8988T (cell line): Measurements from ENCODE around the gene CHN2.

ENCODE experiments used
- DNase-seq: peaks from one replicate; pipeline ENCODE4 v3.0.0; 2011

The CHN2 gene

DNA sequence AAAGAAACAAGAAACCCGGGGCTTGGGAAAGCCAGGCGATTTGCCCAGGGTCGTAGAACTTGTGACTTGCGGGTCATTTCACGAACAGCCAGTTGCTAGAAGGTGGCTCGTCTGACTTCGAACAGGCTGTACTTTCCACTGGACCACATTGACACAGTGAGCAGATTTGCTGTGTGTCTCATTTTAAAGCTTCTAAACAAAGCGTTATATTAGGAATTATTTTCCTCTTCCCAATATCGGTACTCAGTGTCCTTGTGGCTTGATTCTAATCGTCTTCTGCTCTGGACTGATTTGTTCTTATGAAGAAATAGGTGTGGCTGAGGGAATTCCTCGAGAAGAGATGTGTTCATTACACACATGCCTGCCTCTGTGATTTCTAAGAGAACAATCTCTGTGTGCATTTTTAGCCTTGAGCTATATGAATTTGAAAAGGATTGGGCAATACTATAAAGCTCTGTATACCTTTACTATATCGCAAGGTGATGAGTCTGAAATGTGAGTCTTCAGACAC lies 219.1 kb downstream of the CHN2 start:
- DNase-seq = no peak

DNA sequence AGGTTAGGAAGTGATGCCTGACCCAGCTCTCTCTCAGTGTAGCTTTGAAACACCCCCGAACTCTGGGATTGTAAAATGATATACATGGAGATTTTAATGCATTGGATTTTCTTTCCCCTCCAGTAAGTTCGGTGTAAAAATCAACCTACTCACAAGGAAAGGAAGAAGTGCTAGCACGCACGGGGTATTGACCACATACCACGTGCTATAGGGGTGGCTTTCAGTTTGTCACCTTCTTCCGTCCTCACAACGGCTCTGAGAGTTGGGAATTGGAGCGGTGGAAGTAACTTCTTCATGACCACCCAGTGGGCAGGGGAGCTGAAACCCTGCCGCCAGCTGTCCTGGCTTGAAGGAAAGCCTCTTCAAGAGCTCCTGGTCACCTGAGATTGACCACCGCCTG lies 219.6 kb downstream of the CHN2 start:
- no peak for DNase-seq

DNA sequence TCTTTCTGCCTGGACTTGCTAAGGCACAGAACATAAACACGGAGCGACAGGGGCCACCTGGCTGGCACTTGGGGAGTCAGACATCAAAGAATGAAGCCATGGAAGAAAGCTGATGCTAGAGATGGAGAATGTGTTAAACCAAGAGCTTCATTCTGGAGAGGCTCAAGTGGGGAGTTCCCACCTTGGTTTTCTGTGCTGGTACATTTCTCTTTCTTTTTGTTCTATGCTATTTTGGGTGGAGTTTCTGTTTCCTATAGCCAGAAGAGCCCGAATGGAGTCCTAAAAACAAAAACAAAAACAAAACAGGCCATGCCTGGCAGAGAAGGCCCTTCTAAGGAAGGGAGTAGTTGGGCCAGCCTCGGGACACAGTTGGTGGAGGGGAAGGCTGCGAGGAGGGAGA lies 220.6 kb downstream of the CHN2 start:
- DNase-seq = no peak

DNA sequence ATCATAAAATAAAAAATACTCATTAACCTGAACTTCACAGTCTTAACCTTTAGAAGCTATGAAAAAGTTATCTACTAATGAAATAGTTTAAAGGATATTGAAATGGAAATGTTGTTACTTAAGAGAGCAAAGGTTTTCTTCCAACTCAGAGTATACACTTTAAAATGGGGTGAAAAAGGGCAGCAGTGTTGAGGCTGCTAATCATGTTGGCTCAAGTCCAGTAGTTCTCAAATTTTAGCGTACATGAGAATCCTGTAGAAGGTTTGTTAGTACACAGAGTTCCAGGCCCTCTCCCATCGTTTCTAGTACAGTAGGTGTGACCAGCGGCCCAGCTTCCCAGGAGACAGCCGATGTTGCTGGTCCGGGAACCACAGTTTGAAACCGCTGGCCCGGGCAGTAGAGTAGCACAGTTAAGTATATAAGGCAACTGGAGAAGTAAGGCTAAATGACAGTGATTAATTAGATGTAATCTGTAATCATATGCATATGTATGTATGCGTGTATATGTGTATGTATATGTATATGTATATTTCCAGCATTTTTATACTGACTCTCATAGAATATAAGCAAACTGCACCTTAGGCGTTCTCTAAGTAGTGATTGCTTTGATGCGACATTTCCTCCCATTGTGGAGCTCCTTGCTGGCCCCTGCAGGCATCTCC lies 221.8 kb downstream of the CHN2 start:
- DNase-seq = no peak

DNA sequence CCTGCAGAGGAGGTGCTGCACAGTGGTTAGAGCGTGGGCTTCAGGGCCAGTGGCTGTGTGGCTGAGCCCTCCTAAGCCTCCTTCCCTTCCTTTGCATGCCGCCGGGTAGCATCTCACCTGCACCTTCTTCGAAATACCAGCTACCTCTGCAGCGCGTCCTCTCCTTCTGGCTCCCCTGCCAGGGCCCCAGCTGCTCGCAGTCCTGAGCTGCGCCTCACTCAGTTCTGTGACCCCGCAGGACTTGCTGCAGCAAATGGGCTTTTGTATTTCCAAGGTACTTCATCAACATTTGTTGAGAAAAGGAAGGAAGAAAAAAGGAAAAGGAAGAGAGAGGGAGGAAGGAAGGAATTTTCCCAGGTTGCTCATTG lies 222.3 kb downstream of the CHN2 start:
- DNase-seq = no peak

DNA sequence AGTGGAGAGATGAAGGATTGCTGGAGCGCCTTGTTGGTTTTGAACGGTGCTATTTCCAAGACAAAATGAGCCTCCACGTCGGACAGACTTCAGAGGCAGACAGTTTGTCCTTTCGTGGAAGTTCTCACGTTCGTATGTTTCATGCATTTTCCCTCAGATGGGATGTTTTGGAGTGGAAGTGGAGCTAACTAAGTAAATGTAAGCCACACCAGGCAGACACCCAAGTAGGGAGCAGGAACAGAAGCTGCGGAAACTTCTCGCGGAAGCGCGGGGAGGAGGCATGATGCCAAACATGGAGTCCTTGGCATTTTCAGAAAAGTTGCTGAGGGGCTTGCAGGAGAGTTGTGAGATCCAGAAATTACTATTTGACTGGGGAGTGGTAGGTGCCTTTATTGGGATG lies 223.5 kb downstream of the CHN2 start:
- no peak for DNase-seq

DNA sequence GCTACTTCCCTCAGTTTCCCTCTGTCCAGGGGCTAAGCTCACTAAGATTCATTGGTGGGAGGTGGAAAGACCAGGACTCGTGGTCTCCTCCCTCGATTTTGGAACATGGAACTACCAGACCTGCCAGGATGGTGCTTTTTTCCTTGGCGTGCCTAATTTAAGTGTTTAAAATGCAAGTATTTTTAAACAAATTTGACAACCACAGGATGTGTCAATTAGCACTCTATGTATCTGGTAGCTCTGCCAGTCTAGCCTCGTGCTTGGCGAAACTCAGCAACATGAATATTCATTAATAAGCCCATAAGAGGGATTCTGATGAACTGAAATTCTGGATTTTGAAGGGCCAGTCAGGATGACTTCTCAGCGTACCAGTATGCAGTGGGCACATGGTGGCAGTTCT lies 224.1 kb downstream of the CHN2 start:
- DNase-seq = no peak

DNA sequence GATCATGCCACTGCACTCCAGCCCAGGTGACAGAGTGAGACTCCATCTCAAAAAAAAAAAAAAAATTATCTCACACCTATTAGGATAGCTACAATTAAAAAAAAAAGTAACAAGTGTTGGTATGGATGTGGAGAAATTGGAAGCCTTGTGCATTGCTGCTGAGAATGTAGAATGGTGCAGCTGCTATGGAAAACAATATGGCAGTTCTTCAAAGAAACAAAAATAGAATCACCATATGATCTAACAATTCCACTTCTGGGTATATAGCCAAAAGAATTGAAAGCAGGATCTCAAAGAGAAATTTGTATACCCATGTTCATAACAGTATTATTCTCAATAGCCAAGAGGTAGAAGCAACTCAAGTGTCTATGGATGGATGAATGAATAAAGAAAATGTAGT lies 225.4 kb downstream of the CHN2 start:
- no peak for DNase-seq

DNA sequence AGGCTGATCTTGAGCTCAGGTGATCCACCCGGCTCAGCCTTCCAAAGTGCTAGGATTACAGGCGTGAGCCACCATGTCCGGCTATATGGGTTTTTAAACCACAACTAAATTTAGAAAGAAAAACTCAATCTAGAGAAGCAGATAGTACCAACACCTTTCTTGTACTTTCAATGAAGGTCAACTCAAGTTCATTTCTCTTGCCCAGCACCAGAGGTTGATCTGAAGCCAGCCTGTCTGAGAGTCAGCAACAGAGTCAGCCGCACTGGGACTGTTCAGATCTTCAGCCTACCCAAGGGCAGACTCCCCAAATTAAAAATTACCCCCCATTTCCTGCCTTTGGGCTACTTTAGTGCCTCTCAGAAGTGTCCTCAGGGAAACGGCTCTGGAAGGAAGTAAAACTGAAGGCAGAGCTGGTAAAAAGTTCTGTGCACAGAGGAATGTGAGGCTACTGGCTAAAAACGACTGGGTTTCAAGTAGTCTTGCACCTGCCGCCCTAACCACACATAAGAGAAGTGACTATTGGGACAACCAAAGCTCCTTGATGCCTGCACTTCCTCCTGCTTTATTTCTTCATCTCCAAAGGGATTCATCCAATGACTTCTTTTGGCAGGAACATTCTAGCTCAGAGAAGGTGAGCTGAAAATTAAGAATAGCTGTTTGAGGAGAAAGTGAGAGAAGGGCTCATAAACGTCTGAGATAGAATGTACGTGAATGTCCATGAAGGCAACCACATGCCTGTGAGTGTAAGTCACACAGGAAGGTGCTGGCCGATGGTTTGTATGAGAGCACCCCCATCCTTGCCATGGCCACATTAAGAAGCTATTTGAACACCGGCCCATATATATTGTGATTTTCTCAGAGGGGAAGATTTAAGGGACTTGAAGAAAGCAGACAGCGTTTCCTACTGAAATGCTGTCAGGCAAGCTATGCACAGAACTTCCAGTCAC lies 226.7 kb downstream of the CHN2 start:
- no peak for DNase-seq

DNA sequence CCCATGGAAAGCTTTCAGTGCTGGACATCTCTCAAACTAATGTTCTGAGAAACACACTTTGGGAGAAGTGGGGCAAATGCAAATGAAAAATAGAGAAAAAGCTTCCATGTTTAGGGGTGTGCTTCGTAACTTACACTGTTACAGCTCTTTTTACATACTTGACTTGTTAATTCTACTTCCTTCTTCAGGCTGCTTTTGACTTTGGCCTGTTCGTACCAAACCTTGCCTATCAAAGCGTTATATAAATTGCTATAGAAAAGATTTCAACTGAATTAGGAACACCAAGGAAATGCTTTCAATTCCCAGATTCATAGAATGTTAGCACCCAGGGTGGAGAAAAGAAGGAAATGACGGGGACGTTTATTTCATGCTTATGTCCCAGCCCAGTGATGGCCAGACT lies 228.3 kb downstream of the CHN2 start:
- DNase-seq = no peak

DNA sequence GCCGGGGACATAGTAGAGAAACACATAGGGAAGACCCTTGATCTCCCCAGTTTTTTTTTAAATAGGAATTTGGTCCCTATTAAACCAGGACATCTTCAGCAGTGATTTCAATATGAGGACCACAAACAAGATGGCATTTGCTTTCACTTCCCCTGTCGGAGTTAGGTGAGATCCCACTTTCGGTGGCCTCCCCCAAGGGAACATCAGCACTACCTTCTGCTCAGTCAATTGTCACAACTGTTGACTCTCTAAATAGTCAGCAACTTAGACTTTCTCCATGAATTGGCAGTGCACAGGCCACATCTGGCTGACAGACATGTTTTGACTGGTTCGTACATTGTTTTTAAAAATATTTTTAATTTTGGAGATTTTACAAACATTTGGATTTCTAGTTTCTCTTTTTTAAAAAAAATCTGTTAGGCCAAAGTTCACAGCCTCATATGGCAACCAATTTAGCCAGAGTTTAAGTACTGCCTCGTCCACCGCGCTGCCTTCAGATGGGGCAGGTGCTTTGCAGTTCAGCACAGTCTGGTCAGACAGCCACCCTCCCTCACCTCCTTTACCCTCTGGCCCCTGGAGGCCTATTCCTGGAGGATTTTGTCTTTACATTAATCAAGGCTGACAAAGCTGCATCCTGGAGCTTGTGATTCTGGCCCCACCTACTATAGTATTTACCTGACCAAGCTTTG lies 229.9 kb downstream of the CHN2 start:
- DNase-seq = no peak

DNA sequence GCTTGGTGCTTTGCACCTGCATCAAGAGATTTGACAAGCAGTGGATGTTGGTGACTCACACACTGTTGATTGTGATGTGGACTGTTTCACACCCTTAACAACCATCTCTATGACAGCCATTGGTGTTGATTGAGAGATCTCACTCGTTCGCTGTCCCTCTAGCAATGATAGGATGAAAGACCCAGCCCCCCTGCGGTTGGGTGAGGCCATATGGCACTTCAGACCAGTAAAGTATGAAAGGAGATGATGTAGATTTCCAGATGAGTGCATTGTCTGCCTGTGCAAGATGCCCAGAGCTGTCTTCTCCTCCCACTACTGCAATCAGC lies 230.4 kb downstream of the CHN2 start:
- no peak for DNase-seq

DNA sequence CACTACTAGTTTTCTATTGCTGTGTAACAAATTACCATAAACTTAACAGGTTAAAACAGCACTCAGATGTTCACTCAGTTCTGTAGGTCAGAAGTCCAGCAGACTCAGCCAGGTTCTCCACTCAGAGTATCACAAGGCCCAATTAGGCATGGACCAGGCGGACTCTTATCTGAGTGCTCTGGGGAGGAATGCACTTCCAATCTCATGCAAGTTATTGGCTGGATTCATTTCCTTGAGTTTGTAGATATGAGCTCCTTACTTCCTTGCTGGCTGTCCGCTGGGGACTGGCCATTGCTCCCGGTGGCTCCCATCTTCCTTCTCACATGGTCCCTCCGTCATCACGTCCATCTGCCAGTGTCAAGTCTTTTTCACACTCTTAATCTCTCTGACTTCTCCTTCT lies 232.0 kb downstream of the CHN2 start:
- DNase-seq = no peak

DNA sequence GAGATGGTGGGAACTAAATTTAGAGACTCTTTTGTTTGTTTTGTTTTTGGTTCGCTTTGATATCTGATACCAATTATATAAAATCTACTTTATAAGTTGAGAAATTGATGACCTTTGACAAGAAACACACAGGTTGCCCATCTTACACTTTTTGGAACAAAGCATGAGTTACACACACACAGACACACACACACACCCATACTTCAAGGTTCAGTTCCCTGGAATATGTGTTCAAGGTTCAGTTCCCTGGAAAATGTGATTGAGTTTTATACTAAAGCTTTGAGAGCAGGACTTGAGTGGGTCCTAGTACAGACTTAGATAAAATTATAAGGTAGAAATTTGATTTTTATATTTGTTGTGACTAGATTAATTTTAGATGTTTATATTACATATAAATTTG lies 234.8 kb downstream of the CHN2 start:
- DNase-seq = no peak

DNA sequence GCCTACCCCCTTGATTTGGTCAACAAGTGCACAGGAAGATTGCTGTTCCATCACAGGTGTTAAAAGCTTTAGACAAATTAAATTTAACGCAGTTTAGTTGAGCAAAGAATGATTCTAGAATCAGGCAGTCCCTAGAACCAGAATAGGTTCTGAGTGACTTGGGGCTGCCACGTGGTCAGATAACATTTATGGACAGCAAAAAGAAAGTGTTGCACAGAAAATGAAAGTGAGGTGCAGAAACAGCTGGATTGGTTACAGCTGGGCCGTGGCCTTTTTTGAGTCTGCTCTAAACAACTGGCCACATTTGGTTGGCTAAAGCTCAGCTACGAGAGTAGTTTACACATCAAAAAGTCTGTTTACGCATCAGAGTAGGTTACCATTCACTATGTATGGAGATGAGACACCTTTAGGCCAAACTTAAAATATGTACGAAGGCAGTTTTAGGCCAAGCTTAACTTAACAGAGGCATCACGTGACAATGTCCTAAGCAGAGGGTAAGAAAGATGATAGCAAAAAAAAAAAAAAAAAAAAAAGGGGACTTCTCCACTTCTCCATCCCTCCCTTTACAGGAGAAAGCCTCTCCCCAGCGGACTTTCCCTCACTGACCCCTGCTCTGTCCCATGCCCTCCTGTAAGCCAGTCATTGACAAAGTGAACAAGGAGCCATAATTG lies 235.8 kb downstream of the CHN2 start:
- DNase-seq = no peak

DNA sequence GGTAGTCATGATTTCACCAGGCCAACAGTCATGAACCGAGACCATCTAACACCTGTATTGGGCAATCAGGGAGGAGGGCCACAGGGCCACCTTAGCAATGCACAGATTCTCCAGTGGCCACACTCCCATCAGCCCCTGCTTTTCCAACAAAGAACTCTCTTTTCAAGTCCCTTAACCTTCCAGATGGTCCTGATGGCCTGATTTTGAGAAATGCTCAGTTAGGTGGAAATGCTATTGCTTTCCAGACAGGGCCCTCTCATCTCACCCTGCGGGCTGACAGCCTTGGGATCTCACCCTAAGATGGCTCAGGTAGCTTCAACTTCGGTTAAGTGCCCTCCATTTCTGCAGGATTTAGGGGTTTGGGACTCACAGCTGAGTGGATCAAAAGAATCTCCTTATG lies 237.1 kb downstream of the CHN2 start:
- no peak for DNase-seq

DNA sequence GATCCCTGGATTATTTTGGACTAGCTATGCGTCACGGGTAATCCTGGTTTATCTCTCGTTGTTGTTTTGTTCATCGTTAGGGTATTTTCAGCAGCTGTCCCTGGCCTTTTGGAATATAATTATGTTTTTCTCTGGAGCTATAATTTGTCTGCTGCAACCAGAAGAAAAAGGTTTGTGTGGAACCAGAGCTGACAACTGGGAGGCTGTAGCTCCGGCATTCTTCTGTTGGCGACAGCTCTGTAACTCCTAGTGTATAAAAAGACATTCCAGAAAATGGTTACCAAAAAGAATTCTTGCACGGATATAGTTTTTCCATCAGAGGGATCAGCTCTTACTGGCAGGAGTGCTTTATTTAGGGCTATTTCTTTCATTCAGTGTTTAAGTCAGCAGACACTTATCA lies 238.1 kb downstream of the CHN2 start:
- no peak for DNase-seq

DNA sequence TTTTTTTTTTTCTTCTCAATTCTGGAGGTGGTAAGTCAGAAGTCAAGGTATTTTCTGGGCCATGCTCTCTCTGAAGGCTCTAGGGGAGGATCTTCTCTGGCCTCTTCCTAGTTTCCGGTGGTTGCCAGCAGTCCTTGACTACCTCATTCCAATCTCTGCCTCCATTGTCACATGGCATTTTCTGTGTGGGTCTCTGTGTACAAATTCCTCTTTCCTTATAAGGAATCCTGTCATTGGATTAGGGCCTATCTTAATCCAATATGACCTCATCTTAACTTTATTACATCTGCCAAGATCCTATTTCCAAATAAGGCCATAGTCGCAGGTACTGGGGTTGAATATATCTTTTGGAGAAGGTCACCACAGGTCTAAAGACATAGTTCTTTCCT lies 239.8 kb downstream of the CHN2 start:
- DNase-seq = no peak

DNA sequence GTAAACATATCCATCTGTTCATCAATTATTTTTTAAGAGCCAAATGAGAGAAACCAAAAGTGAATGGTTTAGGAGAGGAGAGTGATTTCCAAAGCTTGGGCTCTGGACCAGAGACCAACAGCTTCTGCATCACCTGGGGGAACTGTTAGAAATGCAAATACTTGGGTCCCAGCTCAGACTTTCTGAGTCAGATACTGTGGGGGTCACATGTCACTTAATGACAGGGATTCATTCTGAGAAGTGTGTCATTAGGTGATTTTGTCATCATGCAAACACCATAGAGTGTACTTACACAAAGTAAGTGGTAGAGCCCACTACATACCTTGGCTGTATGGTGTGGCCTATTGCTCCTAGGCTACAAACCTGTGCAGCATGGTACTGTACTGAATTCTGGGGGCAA lies 240.6 kb downstream of the CHN2 start:
- no peak for DNase-seq

DNA sequence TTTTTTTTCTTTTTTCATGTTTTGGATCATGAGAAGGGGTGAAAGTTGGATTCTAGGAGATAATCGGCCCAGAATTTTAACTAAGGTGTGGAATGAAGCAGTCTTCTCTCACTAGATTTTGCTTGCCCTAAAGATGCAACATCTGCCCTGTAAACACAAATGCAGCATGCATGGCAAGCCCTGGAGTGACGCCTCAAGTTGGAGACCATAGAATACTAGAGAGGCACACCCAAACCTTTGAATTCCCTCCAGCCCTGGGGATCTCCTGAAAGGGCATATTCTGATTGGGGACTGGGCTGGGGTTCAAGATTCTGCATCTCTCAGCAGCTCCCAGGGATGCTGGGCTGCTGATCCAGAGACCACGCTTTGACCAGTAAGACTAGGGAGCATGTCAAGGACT lies 241.3 kb downstream of the CHN2 start:
- no peak for DNase-seq

DNA sequence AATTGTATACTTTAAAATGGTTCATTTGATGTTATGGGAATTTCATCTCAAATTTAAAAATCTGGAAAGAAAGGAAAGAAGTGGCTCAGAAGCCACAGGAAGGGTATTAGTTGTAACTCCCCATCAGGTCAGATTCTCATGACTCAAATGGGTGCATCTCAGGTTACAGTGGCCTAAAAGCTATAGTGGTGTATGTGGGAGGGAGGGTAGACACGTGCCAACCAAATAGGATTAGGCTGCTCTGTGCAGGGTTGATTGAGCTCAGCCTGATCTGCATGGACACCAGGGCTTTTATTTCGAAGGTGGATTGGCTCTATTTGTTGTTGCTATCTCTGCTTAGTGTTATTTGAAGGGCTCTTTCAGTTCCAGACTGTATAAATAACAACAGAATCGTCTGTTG lies 247.6 kb downstream of the CHN2 start:
- DNase-seq = no peak

DNA sequence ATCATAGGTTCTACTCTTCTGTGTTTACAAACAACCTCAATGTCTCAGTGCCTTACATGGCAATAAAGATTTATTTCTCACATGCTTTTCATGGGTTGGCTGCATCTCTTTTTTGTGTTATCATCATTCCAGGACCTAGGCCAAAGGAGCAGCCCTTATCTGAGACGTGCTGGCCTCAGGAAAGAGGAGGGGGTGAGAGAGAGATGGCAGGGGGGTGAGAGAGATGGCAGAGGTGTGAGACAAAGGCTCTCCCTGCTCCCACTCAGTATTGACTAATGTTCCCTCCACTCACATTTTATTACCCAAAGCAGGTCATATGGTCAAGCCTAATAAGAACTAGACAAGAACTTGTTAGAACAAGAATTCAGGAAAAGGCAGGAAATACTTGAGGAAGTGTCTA lies 249.0 kb downstream of the CHN2 start:
- no peak for DNase-seq

DNA sequence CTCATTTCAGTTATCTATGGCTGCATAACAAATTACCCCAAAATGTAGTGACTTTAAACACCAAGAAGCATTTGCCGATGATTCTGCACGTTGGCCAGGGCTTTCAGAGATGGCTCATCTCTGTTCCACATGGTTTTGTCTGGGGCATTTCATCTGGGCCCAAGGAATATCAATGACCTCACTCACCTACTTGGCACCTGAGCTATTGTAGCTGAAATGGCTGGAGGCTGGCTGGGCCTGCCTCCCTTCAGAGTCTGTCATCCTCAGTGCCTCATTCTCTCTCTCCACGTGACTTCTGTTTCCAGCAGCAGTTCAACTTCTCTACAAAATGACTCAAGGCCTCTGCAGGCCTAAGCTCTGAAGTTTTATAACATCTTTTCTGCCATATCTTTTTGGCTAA lies 249.7 kb downstream of the CHN2 start:
- no peak for DNase-seq

DNA sequence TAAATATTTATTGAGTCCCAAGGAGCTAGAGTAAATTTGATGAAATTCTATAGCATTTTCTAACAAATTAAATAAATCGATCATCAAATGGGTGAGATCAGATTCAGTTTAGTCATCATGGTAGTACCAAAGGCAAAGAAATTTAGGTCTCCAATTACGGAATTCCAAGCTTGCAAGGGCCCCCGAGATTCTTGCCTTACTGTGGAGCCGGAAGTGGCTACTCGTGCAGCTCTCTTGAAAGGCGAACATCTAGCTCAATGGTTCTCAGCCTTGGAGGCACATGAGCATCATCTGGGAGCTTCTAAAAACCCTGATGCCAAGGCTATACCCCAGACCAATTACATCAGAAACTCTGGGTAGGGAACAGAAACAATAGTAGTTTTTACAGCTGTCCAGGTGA lies 251.2 kb downstream of the CHN2 start:
- DNase-seq = no peak
